Calu3 (cell line): ENCODE data around the gene KAT6B. TPM values are rescaled to one million over a fixed set of nuclear protein-coding genes. Genes with fewer than 3 reads are reported as not detected.

Experiments
- BruUV-seq: library from RNA; stranded (reverse); fragments of 400-500 nt; replicated peaks from 2 replicates; lab custom pipeline; 2021; lab: Mats Ljungman, UMichigan
- CTCF ChIA-PET: fragments of 300-600 bp; sonication (Branson Sonifier 250); formaldehyde crosslinking; loops from one replicate; lab custom pipeline; 2022; ENCODE audit warnings: antibody characterized with exemption; lab: Charles Lee
- DNase-seq: peaks from one replicate; pipeline ENCODE4 v3.0.0; 2022
- H3K27ac Mint-ChIP-seq: one replicate; pipeline ENCODE4 v1.8.0; 2022; ENCODE audit warnings: mixed read lengths; ENCODE audit not compliant: unreplicated experiment
- H3K27me3 Mint-ChIP-seq: one replicate; pipeline ENCODE4 v1.8.0; 2022; ENCODE audit warnings: mixed read lengths; ENCODE audit not compliant: unreplicated experiment
- H3K36me3 Mint-ChIP-seq: one replicate; pipeline ENCODE4 v1.8.0; 2022; ENCODE audit warnings: mild to moderate bottlenecking, moderate library complexity, mixed read lengths; ENCODE audit not compliant: insufficient read depth, unreplicated experiment
- H3K4me1 Mint-ChIP-seq: one replicate; pipeline ENCODE4 v1.8.0; 2022; ENCODE audit warnings: mild to moderate bottlenecking, low read depth, mixed read lengths; ENCODE audit not compliant: unreplicated experiment
- H3K4me3 Mint-ChIP-seq: one replicate; pipeline ENCODE4 v1.8.0; 2022; ENCODE audit warnings: mild to moderate bottlenecking, low read depth, moderate library complexity, mixed read lengths; ENCODE audit not compliant: unreplicated experiment
- H3K9me3 Mint-ChIP-seq: one replicate; pipeline ENCODE4 v1.8.0; 2022; ENCODE audit warnings: low read depth, mixed read lengths; ENCODE audit not compliant: unreplicated experiment
- intact Hi-C: fragments of 100-400 bp; cut with micrococcal nuclease; formaldehyde crosslinking; loops from one replicate; pipeline ENCODE4 v1.10.0; 2022; ENCODE audit not compliant: unreplicated experiment
- total RNA-seq: library from RNA; stranded (reverse); gene quantifications from 2 replicates; pipeline ENCODE4 v1.2.3, GENCODE V29; 2022
- TF ChIP-seq, protein P1 (sequence below): fragments of 200-600 bp; IDR thresholded peaks from one replicate; pipeline ENCODE4 v1.8.0; 2022; ENCODE audit warnings: antibody characterized with exemption; ENCODE audit not compliant: unreplicated experiment

KAT6B gene
- total RNA-seq, 1 experiment from 2014 or later, result 28.6 TPM

DNA sequence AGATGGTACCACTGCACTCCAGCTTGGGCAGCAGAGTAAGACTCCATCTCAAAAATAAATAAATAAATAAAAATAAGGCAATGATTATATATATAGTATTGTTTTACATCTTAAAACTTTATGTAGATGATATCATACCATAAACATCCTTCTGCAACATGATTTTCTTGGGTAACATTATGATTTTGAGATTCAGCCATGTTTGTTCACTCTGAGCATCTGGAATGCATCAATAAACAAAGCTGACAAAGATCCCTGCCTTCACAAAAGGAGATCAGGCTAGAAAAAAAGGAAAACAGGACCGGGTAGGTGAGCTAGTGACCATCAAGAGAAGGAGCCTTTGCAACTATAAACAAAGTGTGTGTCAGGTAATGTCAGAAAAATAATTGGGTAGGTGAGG lies 31.9 kb upstream of the KAT6B start:
- H3K27ac Mint-ChIP-seq, result no peak overlapping the region
- BruUV-seq, result no TSS peak
- no peaks in the 10 kb centered on the region for H3K27me3 Mint-ChIP-seq
- CTCF ChIA-PET, result no interaction called here
- TF ChIP-seq, protein P1, sequence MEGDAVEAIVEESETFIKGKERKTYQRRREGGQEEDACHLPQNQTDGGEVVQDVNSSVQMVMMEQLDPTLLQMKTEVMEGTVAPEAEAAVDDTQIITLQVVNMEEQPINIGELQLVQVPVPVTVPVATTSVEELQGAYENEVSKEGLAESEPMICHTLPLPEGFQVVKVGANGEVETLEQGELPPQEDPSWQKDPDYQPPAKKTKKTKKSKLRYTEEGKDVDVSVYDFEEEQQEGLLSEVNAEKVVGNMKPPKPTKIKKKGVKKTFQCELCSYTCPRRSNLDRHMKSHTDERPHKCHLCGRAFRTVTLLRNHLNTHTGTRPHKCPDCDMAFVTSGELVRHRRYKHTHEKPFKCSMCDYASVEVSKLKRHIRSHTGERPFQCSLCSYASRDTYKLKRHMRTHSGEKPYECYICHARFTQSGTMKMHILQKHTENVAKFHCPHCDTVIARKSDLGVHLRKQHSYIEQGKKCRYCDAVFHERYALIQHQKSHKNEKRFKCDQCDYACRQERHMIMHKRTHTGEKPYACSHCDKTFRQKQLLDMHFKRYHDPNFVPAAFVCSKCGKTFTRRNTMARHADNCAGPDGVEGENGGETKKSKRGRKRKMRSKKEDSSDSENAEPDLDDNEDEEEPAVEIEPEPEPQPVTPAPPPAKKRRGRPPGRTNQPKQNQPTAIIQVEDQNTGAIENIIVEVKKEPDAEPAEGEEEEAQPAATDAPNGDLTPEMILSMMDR, result no peak
- no peak for DNase-seq
- no peak overlapping the region for H3K4me3 Mint-ChIP-seq
- no peaks in the 10 kb centered on the region for H3K9me3 Mint-ChIP-seq
- intact Hi-C loops, result no loop called here
- H3K36me3 Mint-ChIP-seq, result no peaks in the 10 kb centered on the region
- no peaks in the 10 kb centered on the region for H3K4me1 Mint-ChIP-seq

DNA sequence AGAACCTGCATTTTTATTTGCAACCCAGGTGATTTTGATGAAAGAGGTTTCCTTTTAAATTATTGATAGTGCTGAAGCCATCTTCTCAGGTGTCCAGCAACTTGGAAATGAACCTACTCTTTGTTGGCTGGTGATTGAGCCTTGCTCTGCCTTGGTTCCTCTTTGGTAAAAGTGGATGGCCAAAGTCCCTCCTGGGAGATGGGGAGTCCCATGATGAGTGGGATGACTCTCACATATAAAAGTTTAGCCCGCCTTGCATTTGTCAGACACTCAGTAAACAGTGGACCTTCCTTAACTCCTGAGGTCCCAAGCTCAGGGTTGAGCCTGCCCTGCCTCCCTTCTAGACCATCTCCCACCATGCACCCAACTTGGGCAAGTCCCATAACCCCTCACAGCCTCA lies 28.9 kb upstream of the KAT6B start:
- DNase-seq, result no peak
- Mint-ChIP-seq H3K9me3 (no peaks in the 10 kb centered on the region), H3K4me1 (no peaks in the 10 kb centered on the region), H3K36me3 (no peaks in the 10 kb centered on the region), H3K4me3 (no peak overlapping the region), H3K27me3 (no peaks in the 10 kb centered on the region), H3K27ac (no peak overlapping the region)
- CTCF ChIA-PET, result no interaction called here
- intact Hi-C loops, result no loop called here
- no TSS peak for BruUV-seq
- TF ChIP-seq, protein P1, result no peak

DNA sequence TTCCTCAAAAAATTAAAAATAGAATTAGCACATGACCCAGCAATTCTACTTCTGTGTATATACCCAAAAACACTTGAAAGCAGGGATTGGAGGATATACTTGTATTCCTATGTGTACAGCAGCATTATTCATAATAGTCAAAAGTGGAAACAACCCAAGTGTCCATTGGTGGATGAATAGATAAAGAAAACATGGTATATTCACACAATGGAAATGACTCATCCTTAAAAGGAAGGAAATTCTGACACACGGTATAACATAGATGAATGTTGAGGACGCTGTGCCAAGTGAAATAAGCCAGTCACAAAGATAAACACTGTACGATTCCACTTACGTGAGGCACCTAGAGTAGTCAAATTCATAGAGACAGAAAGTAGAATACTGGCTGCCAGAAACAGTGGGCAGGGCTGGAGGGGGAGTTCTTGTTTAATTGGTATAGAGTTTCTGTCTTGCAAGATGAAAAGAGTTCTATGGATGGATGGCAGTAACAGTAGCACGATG lies 26.6 kb upstream of the KAT6B start:
- BruUV-seq, result no TSS peak
- Mint-ChIP-seq H3K4me1 (no peaks in the 10 kb centered on the region), H3K27ac (no peak overlapping the region), H3K36me3 (no peaks in the 10 kb centered on the region), H3K27me3 (no peaks in the 10 kb centered on the region), H3K4me3 (no peak overlapping the region), H3K9me3 (no peaks in the 10 kb centered on the region)
- intact Hi-C loops, result no loop called here
- DNase-seq, result no peak
- CTCF ChIA-PET, result no interaction called here
- TF ChIP-seq, protein P1, result no peak

DNA sequence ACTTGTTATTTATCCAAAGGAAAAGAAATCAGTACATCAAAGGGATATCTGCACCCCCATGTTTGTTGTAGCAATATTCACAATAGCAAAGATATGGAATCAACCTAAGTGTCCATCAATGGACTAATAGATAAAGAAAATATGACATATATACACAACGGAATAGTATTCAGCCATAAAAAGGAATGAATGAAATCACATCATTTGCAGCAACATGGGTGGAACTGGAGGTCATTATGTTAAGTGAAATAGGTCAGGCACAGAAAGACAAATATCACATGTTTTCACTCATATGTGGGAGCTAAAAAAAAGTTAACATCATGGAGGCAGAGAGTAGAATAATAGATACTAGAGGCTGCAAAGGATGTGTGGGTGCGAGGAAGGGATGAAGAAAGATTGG lies 25.0 kb upstream of the KAT6B start:
- CTCF ChIA-PET, result interaction anchor here (0.6 kb wide), 1 partner anchor 512 kb away, joined by 3 read pairs; no protein-coding TSS in a partner anchor
- Mint-ChIP-seq H3K27ac (no peak overlapping the region), H3K9me3 (no peaks in the 10 kb centered on the region), H3K27me3 (no peaks in the 10 kb centered on the region), H3K4me3 (no peak overlapping the region), H3K4me1 (no peaks in the 10 kb centered on the region), H3K36me3 (no peaks in the 10 kb centered on the region)
- no TSS peak for BruUV-seq
- intact Hi-C loops, result no loop called here
- TF ChIP-seq, protein P1, result no peak
- no peak for DNase-seq
